Retinal pigment epithelial cell (primary cell): Measurements from ENCODE around the gene GALNT10.
"Not testable (repeated sequence)": the region's sequence is repeated elsewhere in the genome, so short reads cannot be mapped to it uniquely, and the experiment has no call there.

Experiments used
- DNase-seq: peaks from one replicate; pipeline ENCODE4 v3.0.0-alpha.2; 2010; ENCODE audit warnings: low read depth
- H3K4me3 ChIP-seq: 2 replicates; pipeline ENCODE4 v1.5.1; 2011; ENCODE audit warnings: mild to moderate bottlenecking, low read length, control low read depth, moderate library complexity
- CTCF ChIP-seq: conservative IDR thresholded peaks from 2 replicates; pipeline ENCODE4 v1.5.1; 2011; ENCODE audit warnings: low read depth, low read length, control low read depth, inconsistent platforms

The GALNT10 gene

GRCh38 chr5:154190595-154191304 lies at the start of gene GALNT10:
Gene GALNT10 (plus strand): TSS chr5:154190733. CDS start chr5:154190867, 134 bp downstream.
- TF ChIP-seq CTCF, result no peak
- no peak for DNase-seq
- H3K4me3 ChIP-seq, result peak within 1 kb of the TSS; percentile 97

- no peak for TF ChIP-seq CTCF
- peak; percentile 28 for DNase-seq
- no peak overlapping the region for H3K4me3 ChIP-seq
Observed at GRCh38 chr5:154141745-154142221, 48.8 kb upstream of the GALNT10 start.

- DNase-seq, result peak; percentile 52
- no peak overlapping the region for H3K4me3 ChIP-seq
- no peak for TF ChIP-seq CTCF
Observed at GRCh38 chr5:154143211-154143641, 47.3 kb upstream of the GALNT10 start.

- TF ChIP-seq CTCF, result no peak
- no peak for DNase-seq
Observed at GRCh38 chr5:154145268-154145667, 45.3 kb upstream of the GALNT10 start.

GRCh38 chr5:154146409-154146808 lies 44.1 kb upstream of the GALNT10 start:
- H3K4me3 ChIP-seq, result no peak overlapping the region
- TF ChIP-seq CTCF, result no peak
- DNase-seq, result no peak

More at GRCh38 chr5:154145268-154145667, 45.3 kb upstream of the GALNT10 start:
- H3K4me3 ChIP-seq, result no peak overlapping the region

GRCh38 chr5:154147666-154148065 lies 42.9 kb upstream of the GALNT10 start:
- TF ChIP-seq CTCF, result no peak
- no peak for DNase-seq
- no peak overlapping the region for H3K4me3 ChIP-seq

- H3K4me3 ChIP-seq, DNase-seq: not testable (repeated sequence)
Observed at GRCh38 chr5:154150471-154150870, 40.1 kb upstream of the GALNT10 start.
